Mesodermal cell (in vitro differentiated cells): ENCODE data around the gene NOL9.
"Not testable (repeated sequence)": the region's sequence is repeated elsewhere in the genome, so short reads cannot be mapped to it uniquely, and the experiment has no call there.

Experiments used
- H3K27ac ChIP-seq: 2 replicates; pipeline ENCODE4 v1.7.0; 2013; ENCODE audit warnings: mild to moderate bottlenecking, low read depth, low read length, moderate library complexity; ENCODE audit not compliant: severe bottlenecking
- H3K36me3 ChIP-seq: 2 replicates; pipeline ENCODE4 v1.7.1; 2013; ENCODE audit warnings: mild to moderate bottlenecking, low read length, moderate library complexity; ENCODE audit not compliant: control insufficient read depth, insufficient read depth
- H3K4me1 ChIP-seq: one replicate; pipeline ENCODE4 v1.7.1; 2013; ENCODE audit warnings: mild to moderate bottlenecking, low read length; ENCODE audit not compliant: insufficient read depth, control insufficient read depth, poor library complexity, severe bottlenecking
- H3K4me3 ChIP-seq: 2 replicates; pipeline ENCODE4 v1.7.0; 2013; ENCODE audit warnings: low read length, control low read depth, mild to moderate bottlenecking; ENCODE audit not compliant: insufficient read depth, poor library complexity, severe bottlenecking; ENCODE audit errors: extremely low read depth
- H3K9me3 ChIP-seq: 2 replicates; pipeline ENCODE4 v1.7.1; 2013; ENCODE audit warnings: mild to moderate bottlenecking, low read length, moderate library complexity; ENCODE audit not compliant: control insufficient read depth
- WGBS, 2 experiments: methylation state at CpG; one replicate each; pipeline ENCODE4 v1.1.5; 2013; ENCODE audit warnings: missing lambda C conversion rate in 2 of 2; ENCODE audit not compliant: insufficient coverage in 2 of 2; 5-methylcytosine and 5-hydroxymethylcytosine counted together

The NOL9 gene

DNA sequence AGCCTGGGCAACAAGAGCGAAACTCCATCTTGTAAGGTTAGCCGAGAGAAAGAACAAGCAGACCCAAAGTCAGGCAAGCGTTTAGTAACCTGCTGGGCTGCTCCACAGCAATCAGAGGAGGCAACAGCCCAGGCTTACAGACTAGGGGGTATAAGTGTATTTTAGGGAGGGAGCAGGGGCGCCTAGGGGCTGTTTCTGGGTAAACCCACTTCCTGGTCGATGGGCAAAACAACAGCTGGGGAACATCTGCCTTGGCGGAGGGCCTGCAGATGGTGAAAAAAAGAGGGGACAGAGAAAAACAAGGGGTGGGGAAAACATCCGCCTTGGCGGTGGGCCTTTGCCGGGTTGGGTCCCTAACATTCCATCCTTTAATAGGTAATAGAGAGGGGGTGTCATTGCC lies 6.0 kb upstream of the NOL9 start:
- Histone ChIP-seq H3K36me3 (no peaks in the 10 kb centered on the region), H3K4me3 (no peak overlapping the region), H3K4me1 (no peaks in the 10 kb centered on the region), H3K9me3 (no peaks in the 10 kb centered on the region), H3K27ac (no peak overlapping the region)
- WGBS, 2 experiments: 81 to 83% methylated on average over 7 to 9 of the region's 9 CpGs

DNA sequence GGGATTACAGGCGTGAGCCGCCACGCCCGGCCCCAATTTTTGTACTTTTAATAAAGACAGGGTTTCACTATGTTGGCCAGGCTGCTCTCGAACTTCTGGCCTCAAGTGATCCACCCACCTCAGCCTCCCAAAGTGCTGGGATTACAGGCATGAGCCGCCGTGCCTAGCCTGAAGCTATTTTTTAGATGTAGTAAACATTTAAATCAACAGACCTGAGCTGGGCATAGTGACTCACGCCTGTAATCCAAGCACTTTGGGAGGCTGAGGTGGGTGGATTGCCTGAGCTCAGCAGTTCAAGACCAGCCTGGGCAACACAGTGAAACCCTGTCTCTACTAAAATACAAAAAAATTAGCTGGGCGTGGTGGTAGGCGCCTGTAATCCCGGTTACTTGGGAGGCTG lies 4.8 kb upstream of the NOL9 start:
- H3K36me3 ChIP-seq, H3K4me3 ChIP-seq, H3K4me1 ChIP-seq, H3K27ac ChIP-seq, H3K9me3 ChIP-seq: not testable (repeated sequence)
- 91 to 92% methylated on average over 7 to 8 of the region's 11 CpGs for WGBS, 2 experiments

DNA sequence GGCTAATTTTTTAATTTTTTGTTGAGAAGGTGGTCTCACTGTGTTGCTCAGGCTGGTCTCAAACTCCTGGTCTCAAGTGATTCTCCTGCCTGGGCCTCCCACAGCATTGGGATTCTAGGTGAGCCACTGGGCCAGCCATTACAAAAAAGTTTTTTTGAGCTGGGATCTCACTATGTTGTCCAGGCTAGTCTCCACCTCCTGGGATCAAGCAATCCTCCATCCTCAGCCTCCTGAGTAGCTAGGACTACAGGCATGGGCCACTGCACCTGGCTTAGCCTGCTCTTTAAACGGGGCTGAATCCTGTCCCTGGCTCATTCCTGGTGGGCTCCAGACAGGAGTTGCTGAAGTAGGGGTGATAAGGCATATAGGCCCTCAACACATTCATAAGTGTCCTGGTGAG lies 3.3 kb upstream of the NOL9 start:
- Histone ChIP-seq H3K9me3 (no peaks in the 10 kb centered on the region), H3K36me3 (no peaks in the 10 kb centered on the region), H3K27ac (no peak overlapping the region), H3K4me1 (peaks cover 7% of the 10 kb centered on the region), H3K4me3 (no peak overlapping the region)
- WGBS, 2 experiments: 100% methylated on average over 1 of the region's 1 CpG; no CpG with 5 or more reads in 1 of the 2 experiments

DNA sequence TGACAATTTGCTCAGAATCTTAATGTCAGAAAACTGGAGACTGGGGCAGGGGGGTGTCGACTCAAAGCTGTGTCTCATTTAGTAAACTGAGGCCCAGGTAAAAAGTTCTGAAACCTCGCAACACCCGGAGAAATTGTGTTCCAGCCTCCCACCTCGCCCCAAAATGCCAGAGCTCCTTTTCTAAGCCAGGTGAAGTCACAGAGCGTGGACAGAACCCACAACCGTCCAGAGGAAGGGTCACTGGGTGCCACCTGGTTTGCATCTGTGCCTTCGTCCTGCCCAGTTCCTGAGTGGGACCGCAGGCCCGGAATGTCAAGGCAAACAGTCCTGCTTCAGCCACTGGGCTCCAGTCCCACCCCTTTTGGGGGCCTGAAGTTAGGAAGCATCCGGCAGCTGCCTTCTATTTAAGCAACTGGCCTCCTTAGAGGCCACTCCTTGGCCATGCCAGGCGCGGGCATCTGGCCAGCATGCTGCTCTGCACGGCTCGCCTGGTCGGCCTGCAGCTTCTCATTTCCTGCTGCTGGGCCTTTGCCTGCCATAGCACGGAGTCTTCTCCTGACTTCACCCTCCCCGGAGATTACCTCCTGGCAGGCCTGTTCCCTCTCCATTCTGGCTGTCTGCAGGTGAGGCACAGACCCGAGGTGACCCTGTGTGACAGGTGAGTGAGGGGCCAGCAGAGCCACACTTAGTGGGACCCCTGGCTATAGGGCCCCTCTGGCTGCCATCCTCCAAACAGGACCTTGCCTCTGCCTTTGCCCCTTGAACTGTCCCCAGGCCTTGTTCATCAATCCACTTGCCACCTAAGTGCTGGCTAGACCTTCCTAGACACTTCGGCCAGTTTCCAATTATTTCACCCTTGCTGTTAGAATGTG lies 830 bp upstream of the NOL9 start, which contains the start of gene TAS1R1:
TSS of gene TAS1R1 (plus strand) at position 401 of the 872 bp plus-strand sequence. CDS start at position 468, 67 bp downstream.
- H3K9me3 ChIP-seq: no peaks in the 10 kb centered on the region
- peaks cover 10% of the 10 kb centered on the region for H3K36me3 ChIP-seq
- H3K4me3 ChIP-seq: peak within 1 kb of the TSS; percentile 100
- H3K27ac ChIP-seq: peak within 1 kb of the TSS; percentile 29
- WGBS, 2 experiments: 92% methylated on average over 14 to 18 of the region's 19 CpGs
- H3K4me1 ChIP-seq: peaks cover 7% of the 10 kb centered on the region

DNA sequence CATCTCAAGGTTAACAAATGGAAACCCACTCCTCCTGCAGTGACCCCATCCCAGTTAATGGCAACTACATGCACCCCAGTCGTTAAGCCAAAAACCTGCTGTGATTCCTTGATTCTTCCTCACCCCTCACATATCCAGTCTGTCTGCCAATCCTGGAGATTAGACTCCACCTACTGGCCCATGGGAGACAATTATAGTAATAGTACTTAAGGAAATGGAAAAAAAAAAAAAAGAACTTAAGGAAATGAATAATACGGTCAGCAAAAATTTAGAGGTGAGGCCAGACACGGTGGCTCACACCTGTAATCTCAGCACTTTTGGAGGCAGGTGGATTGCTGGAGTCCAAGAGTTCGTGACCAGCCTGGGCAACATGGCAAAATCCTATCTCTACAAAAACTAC lies 7.0 kb downstream of the NOL9 start:
- 92 to 98% methylated on average over 2 to 4 of the region's 4 CpGs for WGBS, 2 experiments
- peaks cover 65% of the 10 kb centered on the region for H3K36me3 ChIP-seq
- H3K9me3 ChIP-seq: no peaks in the 10 kb centered on the region
- peaks cover 15% of the 10 kb centered on the region for H3K4me1 ChIP-seq
- H3K4me3 ChIP-seq: no peak overlapping the region
- H3K27ac ChIP-seq: no peak overlapping the region

DNA sequence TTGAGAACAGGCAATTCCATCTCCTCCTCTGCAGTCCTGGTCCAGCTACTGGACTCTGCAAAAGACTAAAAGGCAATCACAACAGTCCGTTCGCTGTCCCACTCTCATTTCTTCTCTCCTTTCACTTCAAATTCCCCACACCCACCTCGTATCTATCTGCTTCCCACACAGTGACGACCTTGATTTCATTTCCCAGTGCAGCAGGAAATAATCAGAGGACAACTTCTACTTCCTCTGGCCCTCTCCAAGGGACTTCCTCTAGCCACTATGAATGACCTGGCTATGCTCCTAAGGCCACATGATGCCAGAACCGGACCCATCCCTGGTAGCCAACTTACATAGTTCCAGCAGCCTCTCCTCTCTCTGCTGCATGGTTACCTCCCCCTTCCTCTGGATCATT lies 8.0 kb downstream of the NOL9 start:
- peaks cover 15% of the 10 kb centered on the region for H3K4me1 ChIP-seq
- H3K36me3 ChIP-seq: peaks cover 73% of the 10 kb centered on the region
- no peak overlapping the region for H3K4me3 ChIP-seq
- H3K27ac ChIP-seq: no peak overlapping the region
- WGBS, 2 experiments: 92 to 94% methylated on average over 5 of the region's 5 CpGs
- no peaks in the 10 kb centered on the region for H3K9me3 ChIP-seq

DNA sequence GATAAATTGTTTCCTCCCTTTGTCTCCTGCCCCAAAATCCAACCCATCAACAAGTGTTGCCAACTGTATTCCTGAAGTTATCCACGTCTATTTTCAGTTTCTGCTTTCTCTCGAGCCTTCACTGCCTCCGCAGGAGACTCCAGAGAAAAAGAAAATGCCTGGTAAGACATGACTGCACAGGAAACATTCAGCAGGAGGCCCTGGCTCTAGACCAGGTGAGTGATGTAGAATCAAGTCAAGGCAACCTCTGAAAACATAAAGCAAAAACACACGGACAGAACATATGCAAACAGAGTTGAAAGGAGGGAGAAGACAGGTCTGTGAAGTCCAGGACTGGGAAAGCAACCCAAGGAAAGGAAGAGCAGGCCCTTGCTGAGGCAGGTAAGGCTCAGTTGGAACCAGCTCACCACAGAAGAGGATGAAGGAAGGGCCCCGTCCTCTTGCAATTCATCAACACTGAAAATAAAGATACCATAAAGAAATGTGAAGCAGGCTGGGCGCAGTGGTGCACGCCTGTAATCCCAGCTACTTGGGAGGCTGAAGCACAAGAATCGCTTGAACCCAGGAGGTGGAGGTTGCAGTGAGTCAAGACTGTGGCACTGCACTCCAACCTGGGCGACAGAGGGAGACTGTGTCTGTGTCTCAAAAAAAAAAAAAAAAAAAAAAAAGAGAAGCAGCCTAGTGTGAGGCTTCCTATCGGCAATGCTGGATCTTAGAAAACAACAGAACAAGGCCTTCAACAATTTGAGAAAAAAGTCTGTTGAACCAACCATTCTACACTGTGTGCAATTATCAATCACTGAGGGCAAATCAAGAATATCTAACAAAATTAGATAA lies 8.8 kb downstream of the NOL9 start:
- Histone ChIP-seq H3K9me3 (no peaks in the 10 kb centered on the region), H3K27ac (peak overlapping the region; percentile 78), H3K36me3 (peaks cover 74% of the 10 kb centered on the region), H3K4me1 (peaks cover 15% of the 10 kb centered on the region), H3K4me3 (no peak overlapping the region)
- 78 to 84% methylated on average over 6 to 7 of the region's 10 CpGs for WGBS, 2 experiments

DNA sequence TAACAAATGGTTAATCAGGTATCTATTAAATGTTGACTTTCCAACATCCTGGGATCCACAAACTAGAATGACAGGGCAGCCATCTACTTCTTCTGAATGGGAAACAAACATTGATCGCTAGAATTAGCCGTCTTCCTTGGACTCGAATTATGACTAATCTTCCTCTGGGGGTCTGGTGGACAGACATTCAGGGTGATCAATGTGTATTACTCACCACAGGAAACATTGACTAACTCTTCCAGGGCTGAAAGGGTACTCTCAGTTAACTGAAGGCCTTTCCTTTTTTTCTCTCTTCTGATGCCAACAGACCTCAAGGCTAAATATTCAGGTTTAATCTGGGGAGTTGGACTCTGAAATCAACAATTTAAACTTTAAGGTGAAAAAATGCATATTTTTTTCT lies 9.5 kb downstream of the NOL9 start:
- H3K9me3 ChIP-seq: no peaks in the 10 kb centered on the region
- WGBS, 2 experiments: 93 to 96% methylated on average over 3 of the region's 3 CpGs
- H3K4me3 ChIP-seq: no peak overlapping the region
- H3K27ac ChIP-seq: peak overlapping the region; percentile 78
- H3K4me1 ChIP-seq: peaks cover 15% of the 10 kb centered on the region
- peaks cover 72% of the 10 kb centered on the region for H3K36me3 ChIP-seq

DNA sequence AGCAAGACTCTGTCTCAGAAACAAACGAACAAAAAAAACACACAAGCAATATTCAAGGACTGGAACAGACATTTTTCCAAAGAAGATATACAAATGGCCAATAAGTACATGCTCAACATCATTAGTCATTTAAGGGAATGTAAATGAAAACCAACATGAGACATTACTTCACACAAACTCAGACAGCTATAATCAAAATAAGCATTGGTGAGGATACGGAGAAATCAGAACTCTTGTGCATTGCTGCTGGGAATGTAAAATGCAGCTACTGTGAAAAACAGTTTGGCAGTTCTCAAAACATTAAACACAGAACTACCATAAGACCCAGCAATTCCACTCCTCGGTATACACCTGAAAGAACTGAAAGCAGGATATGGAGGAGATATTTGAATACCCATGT lies 15.4 kb downstream of the NOL9 start:
- H3K4me3 ChIP-seq: no peak overlapping the region
- H3K9me3 ChIP-seq: no peaks in the 10 kb centered on the region
- no peaks in the 10 kb centered on the region for H3K4me1 ChIP-seq
- no peak overlapping the region for H3K27ac ChIP-seq
- no CpG with 5 or more reads among the region's 3 CpGs for WGBS, 2 experiments
- H3K36me3 ChIP-seq: peaks cover 56% of the 10 kb centered on the region

DNA sequence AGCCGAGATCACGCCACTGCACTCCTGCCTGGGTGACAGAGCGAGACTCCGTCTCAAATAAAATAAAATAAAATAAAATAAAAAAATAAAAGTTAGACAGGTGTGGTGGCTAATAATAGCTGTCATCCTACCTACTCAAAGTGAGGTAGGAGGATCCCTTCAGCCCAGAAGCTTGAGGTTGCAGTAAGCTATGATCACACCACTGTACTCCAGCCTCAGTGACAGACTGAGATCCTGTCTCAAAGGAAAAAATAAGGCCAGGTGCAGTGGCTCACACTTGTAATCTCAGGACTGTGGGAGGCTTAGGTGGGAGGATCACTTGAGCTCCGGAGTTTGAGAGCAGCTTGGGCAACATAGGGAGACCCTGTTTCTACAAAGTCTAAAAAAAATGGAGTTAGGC lies 18.0 kb downstream of the NOL9 start:
- H3K36me3 ChIP-seq: peaks cover 66% of the 10 kb centered on the region
- 75% methylated on average over 1 of the region's 5 CpGs; no CpG with 5 or more reads in 1 of the 2 experiments for WGBS, 2 experiments
- no peaks in the 10 kb centered on the region for H3K9me3 ChIP-seq
- no peaks in the 10 kb centered on the region for H3K4me1 ChIP-seq
- no peak overlapping the region for H3K27ac ChIP-seq
- no peak overlapping the region for H3K4me3 ChIP-seq
